HepG2 (cell line): Measurements from ENCODE around the gene ZBTB8OS. TPM values are rescaled to one million over a fixed set of nuclear protein-coding genes. Genes with fewer than 3 reads are reported as not detected.

Source experiments
- ATAC-seq: fragments of 200-7000 bp; cut with Tn5 transposase; 3 replicates; pipeline ENCODE4 v1.9.1; 2020; ENCODE audit warnings: mild to moderate bottlenecking, moderate library complexity
- BruUV-seq: library from RNA; stranded (reverse); fragments of 400-500 nt; replicated peaks from 2 replicates; lab custom pipeline; 2021; lab: Mats Ljungman, UMichigan
- CTCF ChIA-PET: fragments of 300-600 bp; formaldehyde crosslinking; extraction: SDS; loops from one replicate; lab custom pipeline; 2021; ENCODE audit warnings: low total read pairs, inconsistent platforms, low intra/inter-chr PET ratio; lab: Yijun Ruan, JAX
- POLR2A ChIA-PET: fragments of 350-600 bp; sonication (Branson Sonifier 250); formaldehyde crosslinking; loops from one replicate; lab custom pipeline; 2020; ENCODE audit warnings: antibody characterized with exemption, inconsistent platforms; lab: Yijun Ruan, JAX
- DNase-seq: peaks from one replicate; pipeline ENCODE4 v3.0.0-alpha.2; 2015; ENCODE audit warnings: low spot score
- FAIRE-seq: peaks from 3 replicates; lab custom pipeline; 2011; peaks lifted over from hg19 to GRCh38; lab: Jason Lieb, UNC
- H2AFZ ChIP-seq: one replicate; pipeline ENCODE4 v1.6.1; 2011; ENCODE audit warnings: low read length, inconsistent platforms
- H3K27ac ChIP-seq: fragments of 300-600 bp; 3 replicates; pipeline ENCODE4 v1.8.0; 2011; ENCODE audit warnings: mixed run types, mild to moderate bottlenecking, mixed read lengths, low read length, inconsistent platforms; ENCODE audit not compliant: insufficient read depth; ENCODE audit errors: extremely low read length
- H3K27me3 ChIP-seq, 2 experiments: fragments of 200-600 bp in 1 of 2; 2 replicates in 1 of 2; 3 replicates in 1 of 2; pipeline versions ENCODE4 v1.6.0 to v1.8.0; 2011; ENCODE audit warnings: low read length in 2 of 2, mild to moderate bottlenecking in 2 of 2, moderate library complexity in 2 of 2, inconsistent platforms in 1 of 2; ENCODE audit not compliant: insufficient read depth in 2 of 2, control insufficient read depth in 1 of 2
- H3K36me3 ChIP-seq, 2 experiments: fragments of 200-600 bp in 1 of 2; replicated peaks in 1 of 2; 2 replicates in 1 of 2; 3 replicates in 1 of 2; pipeline versions ENCODE4 v1.5.1 to v1.8.0; 2011; ENCODE audit warnings: low read length in 2 of 2, inconsistent platforms in 1 of 2; ENCODE audit not compliant: insufficient read depth in 2 of 2, control insufficient read depth in 1 of 2
- H3K4me1 ChIP-seq: 2 replicates; pipeline ENCODE4 v1.5.1; 2012; ENCODE audit warnings: low read length, inconsistent platforms; ENCODE audit not compliant: insufficient read depth
- H3K4me2 ChIP-seq: 2 replicates; pipeline ENCODE4 v1.6.0; 2011; ENCODE audit warnings: low read depth, low read length, inconsistent platforms
- H3K4me3 ChIP-seq, 3 experiments: fragments of 200-600 bp in 1 of 3; sonication (generic), shearing (Covaris generic) in 1 of 3; replicated peaks in 1 of 3; 2 replicates each; pipeline ENCODE4 v1.5.1; 2011 to 2016; ENCODE audit warnings: low read length in 3 of 3, inconsistent platforms in 2 of 3, low read depth in 2 of 3, mild to moderate bottlenecking in 2 of 3, control low read depth in 1 of 3, mixed read lengths in 1 of 3; ENCODE audit not compliant: insufficient read depth in 1 of 3
- H3K79me2 ChIP-seq: one replicate; pipeline ENCODE4 v1.6.1; 2011; ENCODE audit warnings: low read length, inconsistent platforms; ENCODE audit not compliant: insufficient read depth
- H3K9ac ChIP-seq: 2 replicates; pipeline ENCODE4 v1.6.0; 2011; ENCODE audit warnings: mild to moderate bottlenecking, low read depth, low read length, inconsistent platforms; ENCODE audit not compliant: insufficient read depth
- H3K9me3 ChIP-seq: 2 replicates; pipeline ENCODE4 v1.5.1; 2012; ENCODE audit warnings: mild to moderate bottlenecking, low read length
- H4K20me1 ChIP-seq: 2 replicates; pipeline ENCODE4 v1.6.0; 2011; ENCODE audit warnings: inconsistent platforms, mild to moderate bottlenecking, low read length, moderate library complexity; ENCODE audit not compliant: insufficient read depth
- CBX1 ChIP-seq: IDR thresholded peaks from one replicate; pipeline ENCODE4 v1.6.1; 2016; ENCODE audit warnings: antibody characterized with exemption, low read depth
- CHD2 ChIP-seq: IDR thresholded peaks from 2 replicates; pipeline ENCODE4 v1.6.1; 2011; ENCODE audit warnings: low read depth, low read length, improper control_type of control experiment
- FOXK2 ChIP-seq: fragments of 450-650 bp; IDR thresholded peaks from 2 replicates; pipeline ENCODE4 v1.6.1; 2016
- KAT2B ChIP-seq: fragments of 150-350 bp; IDR thresholded peaks from 2 replicates; pipeline ENCODE4 v1.6.1; 2014; ENCODE audit warnings: low read depth, low read length, borderline replicate concordance
- KLF12 ChIP-seq: sonication (generic); formaldehyde crosslinking; IDR thresholded peaks from 2 replicates; pipeline ENCODE4 v1.4.0; 2020; ENCODE audit warnings: missing genetic modification reagents, borderline replicate concordance
- MED1 ChIP-seq: sonication (generic); formaldehyde crosslinking; IDR thresholded peaks from 2 replicates; pipeline ENCODE4 v1.4.0; 2020; ENCODE audit warnings: missing genetic modification reagents
- MEIS2 ChIP-seq: sonication (generic); formaldehyde crosslinking; IDR thresholded peaks from 2 replicates; pipeline ENCODE4 v1.9.0; 2021; ENCODE audit warnings: mild to moderate bottlenecking, missing genetic modification reagents
- MIER2 ChIP-seq: IDR thresholded peaks from 2 replicates; pipeline ENCODE4 v1.6.1; 2016; ENCODE audit warnings: missing biosample characterization, missing genetic modification reagents
- NBN ChIP-seq: fragments of 450-650 bp; conservative IDR thresholded peaks from 2 replicates; pipeline ENCODE4 v1.6.1; 2017
- NR2F2 ChIP-seq: IDR thresholded peaks from 2 replicates; pipeline ENCODE4 v1.6.1; 2012; ENCODE audit warnings: low read depth, inconsistent platforms, borderline replicate concordance
- XBP1 ChIP-seq: sonication (generic); formaldehyde crosslinking; IDR thresholded peaks from 2 replicates; pipeline ENCODE4 v1.5.0; 2020; ENCODE audit warnings: missing genetic modification reagents
- ZC3H13 ChIP-seq: sonication (generic); formaldehyde crosslinking; IDR thresholded peaks from 2 replicates; pipeline ENCODE4 v1.8.1; 2023; ENCODE audit warnings: mild to moderate bottlenecking, missing genetic modification reagents, moderate library complexity
- ZMAT3 ChIP-seq: sonication (generic); formaldehyde crosslinking; conservative IDR thresholded peaks from 2 replicates; pipeline ENCODE4 v1.7.0; 2021; ENCODE audit warnings: missing genetic modification reagents
- ZNF598 ChIP-seq: sonication (generic); formaldehyde crosslinking; IDR thresholded peaks from 2 replicates; pipeline ENCODE4 v1.5.1; 2020; ENCODE audit warnings: mild to moderate bottlenecking, missing genetic modification reagents, borderline replicate concordance
- ZNF614 ChIP-seq: IDR thresholded peaks from 2 replicates; pipeline ENCODE4 v1.6.1; 2018; ENCODE audit warnings: missing biosample characterization, missing genetic modification reagents, inconsistent platforms, borderline replicate concordance
- ZNF615 ChIP-seq: sonication (generic); formaldehyde crosslinking; IDR thresholded peaks from 2 replicates; pipeline ENCODE4 v1.5.0; 2020; ENCODE audit warnings: mild to moderate bottlenecking, missing genetic modification reagents, borderline replicate concordance
- WGBS: methylation state at CpG from one replicate; pipeline ENCODE4 v1.1.6; 2017; ENCODE audit warnings: low lambda C conversion rate; 5-methylcytosine and 5-hydroxymethylcytosine counted together
- in situ Hi-C: cut with HindIII; loops from 2 replicates; pipeline ENCODE4 v1.10.0; 2017; ENCODE audit warnings: low pct_unique_long_range_greater_than_20kb; ENCODE audit not compliant: extremely low pct_ligation_motif_present
- intact Hi-C: fragments of 100-400 bp; cut with micrococcal nuclease; formaldehyde crosslinking; loops from one replicate; pipeline ENCODE4 v1.10.0; 2022; ENCODE audit not compliant: unreplicated experiment
- polyA plus RNA-seq, 8 experiments: library from polyadenylated mRNA; depleted of rRNA in 3 of 8; stranded (reverse) in 7 of 8; unstranded in 1 of 8; fragments of >200 nt; fragmentation: Illumina TruSeq in 4 of 8; extraction: Trizol in 4 of 8; gene quantifications; 2 replicates each; pipeline versions ENCODE4 v1.2.1 to v1.2.3, GENCODE V29; 2011 to 2016; ENCODE audit warnings: low read depth in 4 of 8, missing spikeins in 1 of 8, mixed read lengths in 1 of 8; ENCODE audit not compliant: insufficient read depth in 1 of 8
- total RNA-seq, 5 experiments: library from RNA; depleted of rRNA; stranded (reverse); fragments of >200 nt; fragmentation: Illumina TruSeq; extraction: Trizol; gene quantifications; 2 replicates each; pipeline ENCODE4 v1.2.3, GENCODE V29; 2016; ENCODE audit warnings: low read depth in 1 of 5
- TF ChIP-seq, protein P1 (sequence below), 2 experiments: fragments of 450-650 bp in 1 of 2; sonication (generic) in 1 of 2; formaldehyde crosslinking in 1 of 2; IDR thresholded peaks; 2 replicates each; pipeline versions ENCODE4 v1.6.1 to v1.8.0; 2016 to 2022; ENCODE audit warnings: antibody characterized with exemption in 1 of 2, mild to moderate bottlenecking in 1 of 2, missing genetic modification reagents in 1 of 2

Gene ZBTB8OS
- total and polyA plus RNA-seq, 2 of the 13 experiments (the other 11 are each of a cell fraction or from before 2014, with no cell fraction given) = 57.7 to 84.8 TPM

DNA sequence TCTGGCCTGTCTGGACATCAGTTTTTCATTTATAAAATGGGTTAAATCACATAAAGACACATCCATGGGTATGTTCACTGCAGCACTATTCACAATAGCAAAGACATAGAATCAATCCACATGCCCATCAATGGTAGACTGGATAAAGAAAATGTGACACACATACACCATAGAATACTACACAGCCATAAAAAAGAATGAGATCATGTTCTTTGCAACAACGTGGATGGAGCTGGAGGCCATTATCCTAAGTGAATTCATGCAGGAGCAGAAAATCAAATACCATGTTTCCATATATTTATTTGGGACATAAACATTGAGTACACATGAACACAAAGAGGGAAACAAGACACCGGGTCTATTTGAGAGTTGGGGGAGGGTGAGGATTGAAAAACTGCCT lies 28.1 kb downstream of the ZBTB8OS start:
- H3K4me1 ChIP-seq = no peaks in the 10 kb centered on the region
- TF ChIP-seq KLF12 (CRISPR knock-in tag) (no peak), ZNF614 (no peak), XBP1 (CRISPR knock-in tag) (no peak), ZNF615 (CRISPR knock-in tag) (no peak), ZC3H13 (CRISPR knock-in tag) (no peak), NR2F2 (no peak), MIER2 (CRISPR knock-in tag) (no peak), FOXK2 (no peak), ZNF598 (CRISPR knock-in tag) (no peak), CHD2 (no peak), CBX1 (no peak), MED1 (CRISPR knock-in tag) (no peak), MEIS2 (CRISPR knock-in tag) (no peak), KAT2B (no peak), NBN (no peak), ZMAT3 (CRISPR knock-in tag) (no peak)
- TF ChIP-seq, protein P1, sequence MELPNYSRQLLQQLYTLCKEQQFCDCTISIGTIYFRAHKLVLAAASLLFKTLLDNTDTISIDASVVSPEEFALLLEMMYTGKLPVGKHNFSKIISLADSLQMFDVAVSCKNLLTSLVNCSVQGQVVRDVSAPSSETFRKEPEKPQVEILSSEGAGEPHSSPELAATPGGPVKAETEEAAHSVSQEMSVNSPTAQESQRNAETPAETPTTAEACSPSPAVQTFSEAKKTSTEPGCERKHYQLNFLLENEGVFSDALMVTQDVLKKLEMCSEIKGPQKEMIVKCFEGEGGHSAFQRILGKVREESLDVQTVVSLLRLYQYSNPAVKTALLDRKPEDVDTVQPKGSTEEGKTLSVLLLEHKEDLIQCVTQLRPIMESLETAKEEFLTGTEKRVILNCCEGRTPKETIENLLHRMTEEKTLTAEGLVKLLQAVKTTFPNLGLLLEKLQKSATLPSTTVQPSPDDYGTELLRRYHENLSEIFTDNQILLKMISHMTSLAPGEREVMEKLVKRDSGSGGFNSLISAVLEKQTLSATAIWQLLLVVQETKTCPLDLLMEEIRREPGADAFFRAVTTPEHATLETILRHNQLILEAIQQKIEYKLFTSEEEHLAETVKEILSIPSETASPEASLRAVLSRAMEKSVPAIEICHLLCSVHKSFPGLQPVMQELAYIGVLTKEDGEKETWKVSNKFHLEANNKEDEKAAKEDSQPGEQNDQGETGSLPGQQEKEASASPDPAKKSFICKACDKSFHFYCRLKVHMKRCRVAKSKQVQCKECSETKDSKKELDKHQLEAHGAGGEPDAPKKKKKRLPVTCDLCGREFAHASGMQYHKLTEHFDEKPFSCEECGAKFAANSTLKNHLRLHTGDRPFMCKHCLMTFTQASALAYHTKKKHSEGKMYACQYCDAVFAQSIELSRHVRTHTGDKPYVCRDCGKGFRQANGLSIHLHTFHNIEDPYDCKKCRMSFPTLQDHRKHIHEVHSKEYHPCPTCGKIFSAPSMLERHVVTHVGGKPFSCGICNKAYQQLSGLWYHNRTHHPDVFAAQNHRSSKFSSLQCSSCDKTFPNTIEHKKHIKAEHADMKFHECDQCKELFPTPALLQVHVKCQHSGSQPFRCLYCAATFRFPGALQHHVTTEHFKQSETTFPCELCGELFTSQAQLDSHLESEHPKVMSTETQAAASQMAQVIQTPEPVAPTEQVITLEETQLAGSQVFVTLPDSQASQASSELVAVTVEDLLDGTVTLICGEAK (IDR thresholded peaks at IDR 0.05) = no peak
- TF ChIP-seq, protein P1 (CRISPR knock-in tag; IDR thresholded peaks at IDR 0.05) = no peak
- CTCF ChIA-PET = no interaction called here
- H3K9ac ChIP-seq = no peak overlapping the region
- FAIRE-seq (no peak), DNase-seq (no peak), ATAC-seq (no peak)
- H3K9me3 ChIP-seq = no peaks in the 10 kb centered on the region
- POLR2A ChIA-PET = interaction anchor here (1.1 kb wide), 1 partner anchor 10 kb away, joined by 3 read pairs; no protein-coding TSS in a partner anchor
- no TSS peak for BruUV-seq
- no peak overlapping the region for H3K4me2 ChIP-seq
- no peaks in the 10 kb centered on the region for H3K79me2 ChIP-seq
- in situ Hi-C loops = no loop called here
- no peak overlapping the region for H3K27ac ChIP-seq
- 84% methylated on average over 2 of the region's 2 CpGs for WGBS
- peaks cover 0 to 10% of the 10 kb centered on the region in 2 experiments; a peak in 3 of 5 replicates for H3K36me3 ChIP-seq
- H2AFZ ChIP-seq = no peak overlapping the region
- no peaks in the 10 kb centered on the region; a peak in 1 of 5 replicates for H3K27me3 ChIP-seq
- intact Hi-C loops = loop anchor here (5.0 kb wide), 1 partner anchor 100 kb away; no protein-coding TSS in a partner anchor
- no peak overlapping the region for H3K4me3 ChIP-seq
- H4K20me1 ChIP-seq = no peaks in the 10 kb centered on the region
